K562 (cell line): Measurements from ENCODE around the gene HOXA13. TPM values are rescaled to one million over a fixed set of nuclear protein-coding genes. Genes with fewer than 3 reads are reported as not detected.

Source experiments
- ATAC-seq: fragments of 200-7000 bp; cut with Tn5 transposase; 3 replicates; pipeline ENCODE4 v1.9.1; 2020; ENCODE audit warnings: moderate library complexity
- BruUV-seq: library from RNA; stranded (reverse); fragments of 400-500 nt; replicated peaks from 2 replicates; lab custom pipeline; 2021; lab: Mats Ljungman, UMichigan
- CTCF ChIA-PET: fragments of 300-600 bp; formaldehyde crosslinking; extraction: SDS; loops from one replicate; lab custom pipeline; 2021; ENCODE audit warnings: low intra/inter-chr PET ratio; lab: Yijun Ruan, JAX
- POLR2A ChIA-PET: fragments of 300-600, 350-650 bp; sonication (Branson Sonifier 250); formaldehyde crosslinking; extraction: SDS; loops from one replicate; lab custom pipeline; 2021; ENCODE audit warnings: antibody characterized with exemption, inconsistent platforms; lab: Yijun Ruan, JAX
- DNase-seq, 4 experiments: peaks; one replicate each; pipeline versions ENCODE4 v3.0.0 to v3.0.0-alpha.2; 2011 to 2018; ENCODE audit warnings: low spot score in 3 of 4, mixed read lengths in 3 of 4; ENCODE audit errors: extremely low read depth in 1 of 4
- FAIRE-seq: peaks from 2 replicates; lab custom pipeline; 2011; peaks lifted over from hg19 to GRCh38; lab: Jason Lieb, UNC
- H2AFZ ChIP-seq: 2 replicates; pipeline ENCODE4 v1.6.0; 2011; ENCODE audit warnings: low read depth, low read length, control low read depth, inconsistent platforms
- H3K27ac ChIP-seq: fragments of 200-600 bp; 3 replicates; pipeline ENCODE4 v1.8.0; 2011; ENCODE audit warnings: low read depth, mild to moderate bottlenecking, control low read depth, inconsistent platforms, low read length, moderate library complexity, mixed read lengths; ENCODE audit errors: extremely low read depth
- H3K27me3 ChIP-seq, 2 experiments: fragments of 300-600 bp in 1 of 2; 2 replicates in 1 of 2; 3 replicates in 1 of 2; pipeline versions ENCODE4 v1.6.0 to v1.8.0; 2011; ENCODE audit warnings: inconsistent platforms in 2 of 2, low read length in 2 of 2, mild to moderate bottlenecking in 1 of 2, mixed read lengths in 1 of 2, moderate library complexity in 1 of 2; ENCODE audit not compliant: control insufficient read depth in 2 of 2, insufficient read depth in 2 of 2
- H3K36me3 ChIP-seq: fragments of 300-600 bp; 3 replicates; pipeline ENCODE4 v1.8.0; 2011; ENCODE audit warnings: mild to moderate bottlenecking, low read length, inconsistent platforms; ENCODE audit not compliant: control insufficient read depth, insufficient read depth
- H3K4me1 ChIP-seq, 2 experiments: fragments of 200-600 bp in 1 of 2; replicated peaks in 1 of 2; 2 replicates in 1 of 2; 3 replicates in 1 of 2; pipeline versions ENCODE4 v1.5.1 to v1.8.0; 2011; ENCODE audit warnings: inconsistent platforms in 2 of 2, low read length in 2 of 2, mild to moderate bottlenecking in 1 of 2, mixed read lengths in 1 of 2, moderate library complexity in 1 of 2; ENCODE audit not compliant: control insufficient read depth in 2 of 2, insufficient read depth in 2 of 2
- H3K4me2 ChIP-seq: 2 replicates; pipeline ENCODE4 v1.6.1; 2011; ENCODE audit warnings: low read length, control low read depth, inconsistent platforms, mixed read lengths; ENCODE audit not compliant: insufficient read depth
- H3K4me3 ChIP-seq: fragments of 200-600 bp; sonication (generic), shearing (Covaris generic); 2 replicates; pipeline ENCODE4 v1.5.1; 2016; ENCODE audit warnings: control low read depth, inconsistent platforms
- H3K79me2 ChIP-seq: fragments of 200-600 bp; 3 replicates; pipeline ENCODE4 v1.8.0; 2011; ENCODE audit warnings: low read length, inconsistent platforms; ENCODE audit not compliant: control insufficient read depth, insufficient read depth
- H3K9ac ChIP-seq, 2 experiments: 2 replicates each; pipeline versions ENCODE4 v1.6.0 to v1.6.1; 2011; ENCODE audit warnings: low read depth in 2 of 2, low read length in 2 of 2, control low read depth in 1 of 2, inconsistent platforms in 1 of 2, mild to moderate bottlenecking in 1 of 2, mixed read lengths in 1 of 2; ENCODE audit not compliant: insufficient read depth in 1 of 2
- H3K9me1 ChIP-seq: one replicate; pipeline ENCODE4 v1.6.0; 2011; ENCODE audit warnings: inconsistent platforms, mild to moderate bottlenecking, low read length, moderate library complexity; ENCODE audit not compliant: control insufficient read depth, insufficient read depth
- H3K9me3 ChIP-seq: replicated peaks from 2 replicates; pipeline ENCODE4 v1.5.1; 2011; ENCODE audit warnings: low read depth, low read length, inconsistent platforms; ENCODE audit not compliant: control insufficient read depth, insufficient read depth
- H4K20me1 ChIP-seq: replicated peaks from 2 replicates; pipeline ENCODE4 v1.6.1; 2011; ENCODE audit warnings: low read length, inconsistent platforms, mixed read lengths; ENCODE audit not compliant: control insufficient read depth, insufficient read depth
- ADNP ChIP-seq: fragments of 200-800 bp; sonication (Bioruptor generic); IDR thresholded peaks from 2 replicates; pipeline ENCODE4 v1.6.1; 2016; ENCODE audit warnings: missing genetic modification characterization, missing compliant biosample characterization
- E2F1 ChIP-seq: sonication (generic); formaldehyde crosslinking; IDR thresholded peaks from 2 replicates; pipeline ENCODE4 v1.8.1; 2023; ENCODE audit warnings: mild to moderate bottlenecking, missing genetic modification reagents, moderate library complexity
- ESRRA ChIP-seq: fragments of 450-650 bp; IDR thresholded peaks from 2 replicates; pipeline ENCODE4 v1.6.1; 2014; ENCODE audit warnings: low read depth, mild to moderate bottlenecking, moderate library complexity, borderline replicate concordance
- LCOR ChIP-seq: sonication (generic); formaldehyde crosslinking; IDR thresholded peaks from 2 replicates; pipeline ENCODE4 v1.8.0; 2022; ENCODE audit warnings: mild to moderate bottlenecking, missing genetic modification reagents
- NR1H2 ChIP-seq: sonication (generic); formaldehyde crosslinking; IDR thresholded peaks from 2 replicates; pipeline ENCODE4 v1.4.0; 2020; ENCODE audit warnings: mild to moderate bottlenecking, missing genetic modification reagents
- SPI1 ChIP-seq: IDR thresholded peaks from 2 replicates; pipeline ENCODE4 v1.6.1; 2011; ENCODE audit warnings: low read depth, low read length, control low read depth, borderline replicate concordance
- ZBTB2 ChIP-seq: fragments of 450-650 bp; IDR thresholded peaks from 2 replicates; pipeline ENCODE4 v1.6.1; 2016; ENCODE audit warnings: antibody characterized with exemption
- ZNF12 ChIP-seq: sonication (generic); formaldehyde crosslinking; IDR thresholded peaks from 2 replicates; pipeline ENCODE4 v1.4.0; 2020; ENCODE audit warnings: mild to moderate bottlenecking, missing genetic modification reagents
- ZNF23 ChIP-seq: fragments of 250-450 bp; sonication (Bioruptor Pico); IDR thresholded peaks from 2 replicates; pipeline ENCODE4 v1.4.0; 2020; ENCODE audit warnings: mild to moderate bottlenecking
- ZNF318 ChIP-seq, 2 experiments: fragments of 450-650 bp; IDR thresholded peaks; 2 replicates each; pipeline ENCODE4 v1.6.1; 2016; ENCODE audit warnings: mild to moderate bottlenecking in 2 of 2, borderline replicate concordance in 1 of 2, low read depth in 1 of 2, moderate library complexity in 1 of 2
- WGBS: fragments of 100-300 bp; shearing (Covaris generic); methylation state at CpG from one replicate; pipeline ENCODE4 v1.1.6; 2016; ENCODE audit warnings: low coverage, mixed read lengths; ENCODE audit not compliant: insufficient coverage; ENCODE audit errors: missing lambda C conversion rate; 5-methylcytosine and 5-hydroxymethylcytosine counted together
- in situ Hi-C: fragments of 300-500 bp; cut with MboI; formaldehyde crosslinking; loops from 4 replicates; pipeline ENCODE4 v1.15.0; 2018; ENCODE audit warnings: inconsistent platforms, mixed read lengths
- intact Hi-C: fragments of 100-400 bp; cut with micrococcal nuclease; formaldehyde crosslinking; loops from 2 replicates; pipeline ENCODE4 v1.14.2; 2022
- polyA plus RNA-seq, 8 experiments: library from polyadenylated mRNA; depleted of rRNA in 4 of 8; stranded (reverse) in 5 of 8; unstranded in 3 of 8; fragments of >200 nt; fragmentation: Nextera tagmentation in 2 of 8; fragmentation: Illumina TruSeq in 1 of 8; extraction: Ambion mirVana in 2 of 8; extraction: Trizol in 1 of 8; gene quantifications; 2 replicates each; pipeline versions ENCODE4 v1.2.1 to v1.2.3, GENCODE V29; 2011 to 2014; ENCODE audit warnings: inconsistent platforms in 1 of 8, missing spikeins in 1 of 8
- total RNA-seq, 7 experiments: library from RNA; depleted of rRNA in 6 of 7; stranded (reverse); fragments of >200 nt in 6 of 7; fragmentation: Illumina TruSeq in 2 of 7; extraction: Trizol in 2 of 7; gene quantifications; 2 replicates each; pipeline versions ENCODE4 v1.2.1 to v1.2.3, GENCODE V29; 2011 to 2021; ENCODE audit warnings: low replicate concordance in 1 of 7

Gene HOXA13
- total and polyA plus RNA-seq, 9 of the 15 experiments (the other 6 are each of a cell fraction or from before 2014, with no cell fraction given), result not detected

GRCh38 chr7:27169658-27170425, 30.0 kb downstream of the HOXA13 start:
- no peaks in the 10 kb centered on the region for H3K9me3 ChIP-seq
- no peak overlapping the region for H3K9ac ChIP-seq
- in situ Hi-C loops, result loop anchor here (5.0 to 25.0 kb wide), 4 partner anchors 658 to 1283 kb away; no protein-coding TSS in a partner anchor
- ChIA-PET CTCF (no interaction called here), POLR2A (interaction anchor here (0.8 kb wide), 1 partner anchor 9 kb away, joined by 3 read pairs; no protein-coding TSS in a partner anchor)
- BruUV-seq, result no TSS peak
- DNase-seq, result no peak
- no peak for FAIRE-seq
- peaks cover 0 to 5% of the 10 kb centered on the region in 2 experiments; a peak in 1 of 5 replicates for H3K4me1 ChIP-seq
- H3K27ac ChIP-seq, result no peak overlapping the region
- 39% methylated on average over 20 of the region's 46 CpGs for WGBS
- H3K4me3 ChIP-seq, result no peak overlapping the region
- no peak for ATAC-seq
- H3K9me1 ChIP-seq, result no peaks in the 10 kb centered on the region
- H3K27me3 ChIP-seq, result peaks cover 24 to 71% of the 10 kb centered on the region in 2 experiments; a peak in 4 of 5 replicates
- intact Hi-C loops, result no loop called here
- no peak overlapping the region for H3K4me2 ChIP-seq
- H3K79me2 ChIP-seq, result no peaks in the 10 kb centered on the region
- no peaks in the 10 kb centered on the region for H3K36me3 ChIP-seq
- no peak overlapping the region for H2AFZ ChIP-seq
- no peaks in the 10 kb centered on the region for H4K20me1 ChIP-seq
- TF ChIP-seq ZNF23 (CRISPR knock-in tag) (no peak), LCOR (no peak), ZNF12 (CRISPR knock-in tag) (no peak), NR1H2 (CRISPR knock-in tag) (no peak), E2F1 (CRISPR knock-in tag) (no peak), ZNF318 (IDR thresholded peaks at IDR 0.05; ENCODE audit: borderline replicate concordance in 1 of 2, low read depth in 1 of 2) (no peak), ADNP (tag) (no peak), ESRRA (no peak), SPI1 (no peak), ZBTB2 (no peak)
